ENCODE results near the gene LAPTM5.
A peak's percentile ranks its signal among the peaks of the same experiment; 100 is the strongest.
"Not testable (repeated sequence)": the region's sequence is repeated elsewhere in the genome, so short reads cannot be mapped to it uniquely, and the experiment has no call there.

LAPTM5 gene

DNA sequence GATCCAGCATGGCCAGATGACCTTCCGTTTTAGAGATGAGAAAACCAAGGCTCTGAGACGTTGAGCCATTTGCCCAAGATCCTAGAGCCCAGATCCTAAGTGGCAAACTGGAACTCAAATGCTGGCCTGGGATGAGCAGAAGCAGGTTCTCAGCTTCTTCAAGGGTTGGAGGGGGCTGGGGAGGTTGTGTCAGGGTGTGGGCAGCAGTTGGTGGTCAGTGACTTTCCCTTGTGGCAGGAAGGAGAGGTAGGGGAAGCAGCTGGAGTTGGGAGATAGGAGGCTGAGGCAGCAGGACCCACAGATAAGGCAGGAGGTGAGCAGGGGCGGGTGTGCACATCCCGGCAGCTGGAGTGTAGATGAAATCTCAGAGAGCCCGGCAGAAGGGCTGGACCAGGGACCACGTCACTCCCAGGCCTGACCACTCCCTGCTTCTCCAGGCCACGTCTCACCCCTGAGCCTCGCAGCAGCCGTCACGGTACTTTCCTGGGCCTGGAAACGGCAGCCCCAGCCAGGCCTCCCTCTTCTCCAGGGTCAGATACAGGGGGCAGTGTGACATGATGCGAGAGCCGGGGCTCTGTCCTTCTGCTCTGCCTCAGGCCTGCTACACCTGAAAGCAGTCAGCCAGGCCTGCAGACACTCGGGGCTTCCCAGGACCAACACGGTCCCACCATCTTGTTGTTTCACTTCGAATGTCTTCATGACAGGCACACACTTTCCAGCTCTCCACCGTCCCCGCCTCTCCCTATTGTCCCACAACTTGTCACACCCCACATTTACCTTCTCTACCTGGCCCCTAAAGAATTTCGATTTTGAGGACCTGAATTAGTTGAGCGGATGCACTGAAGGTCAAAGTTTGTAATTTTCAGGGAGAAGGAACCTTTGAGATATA, 11.5 kb upstream of the LAPTM5 start:
- peak; percentile 60 for DNase-seq

DNA sequence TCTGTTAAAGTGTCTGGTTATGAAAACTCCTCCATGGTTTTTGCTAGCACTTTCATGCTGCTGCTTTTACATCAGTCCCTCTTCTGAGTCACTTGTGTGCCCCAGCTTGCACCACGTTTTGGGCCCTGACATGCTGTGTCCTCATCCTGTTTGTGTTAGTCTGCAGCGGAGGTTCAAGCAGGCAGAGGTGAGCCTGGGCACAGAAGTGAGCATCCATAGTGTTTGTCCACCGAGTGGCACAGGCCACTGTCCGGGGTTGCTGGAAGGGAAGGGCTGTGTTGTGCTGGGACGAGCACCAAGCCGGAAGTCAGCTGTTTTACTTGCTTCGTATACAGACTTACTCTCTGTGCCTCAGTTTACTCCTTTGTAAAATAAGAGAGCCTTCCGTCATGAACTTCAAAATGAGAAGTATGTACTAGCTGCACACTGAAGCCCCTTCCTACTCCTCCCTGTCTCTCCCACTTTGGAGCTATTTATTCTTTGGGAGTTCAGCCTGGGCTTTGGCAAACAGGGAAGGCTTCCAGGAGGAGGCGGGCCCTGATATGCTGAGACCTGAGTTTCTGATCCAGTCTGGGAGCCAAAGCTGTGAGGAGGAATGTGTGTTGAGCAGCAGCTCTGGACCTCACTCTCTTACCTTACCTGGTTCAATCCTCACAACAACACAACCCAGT, 10.7 kb upstream of the LAPTM5 start:
- no peak for DNase-seq

DNA sequence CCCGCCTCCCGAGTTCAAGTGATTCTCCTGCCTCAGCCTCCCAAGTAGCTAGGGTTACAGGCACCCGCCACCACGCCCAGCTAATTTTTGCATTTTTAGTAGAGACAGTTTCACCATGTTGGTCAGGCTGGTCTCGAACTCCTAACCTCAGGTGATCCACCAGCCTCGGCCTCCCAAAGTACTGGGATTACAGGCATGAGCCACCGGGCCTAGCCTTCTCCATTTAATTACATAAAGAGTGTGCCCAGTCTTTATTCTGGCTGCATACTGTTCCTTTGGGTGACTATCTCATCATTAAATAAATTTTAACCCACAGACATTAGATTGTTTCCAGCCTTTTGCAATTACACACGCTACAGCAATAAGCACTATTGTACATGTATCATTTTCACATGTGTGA, 9.4 kb upstream of the LAPTM5 start:
- not testable (repeated sequence) for DNase-seq

DNA sequence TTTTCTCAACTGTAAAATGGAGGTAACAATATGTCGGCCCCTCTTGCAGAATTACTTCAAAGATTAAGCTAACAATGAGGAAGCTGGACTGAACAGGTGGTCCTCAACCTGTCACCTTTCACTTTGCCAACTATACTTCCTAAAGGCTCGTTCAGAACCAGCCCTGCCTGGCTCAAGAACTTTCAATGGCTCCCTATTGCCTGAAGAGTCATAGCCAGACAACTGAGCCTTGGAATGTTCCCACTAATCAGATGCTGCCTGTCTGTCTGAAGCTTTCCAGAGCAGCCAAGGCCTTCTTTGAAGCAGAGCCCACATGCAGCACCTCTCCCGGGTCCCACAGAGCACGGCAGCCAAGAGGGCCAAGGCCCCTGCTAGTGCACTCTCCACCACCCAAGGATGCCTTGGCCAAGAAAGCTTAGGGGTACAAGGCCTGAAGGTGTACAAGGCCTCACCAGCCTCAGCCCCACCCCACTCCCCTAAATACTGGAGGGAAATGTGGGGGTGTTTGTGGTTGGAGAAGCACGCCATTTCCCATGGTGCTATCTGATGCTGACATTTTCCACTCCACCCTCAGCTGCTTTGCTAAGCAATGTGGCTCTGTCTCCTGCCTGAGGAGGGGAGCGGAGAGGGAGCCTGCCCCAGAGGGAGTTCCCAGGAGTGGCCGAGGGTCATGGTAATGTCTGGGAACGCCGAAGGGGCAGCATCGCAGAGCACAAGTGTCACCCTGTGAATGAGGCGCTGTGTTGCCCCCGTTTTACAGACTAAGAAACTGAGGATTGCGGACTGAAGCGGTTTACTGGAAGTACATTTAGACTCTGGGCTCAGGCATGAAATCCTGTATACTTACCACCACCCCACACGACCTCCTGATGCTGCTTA, 8.2 kb upstream of the LAPTM5 start:
- DNase-seq: no peak

DNA sequence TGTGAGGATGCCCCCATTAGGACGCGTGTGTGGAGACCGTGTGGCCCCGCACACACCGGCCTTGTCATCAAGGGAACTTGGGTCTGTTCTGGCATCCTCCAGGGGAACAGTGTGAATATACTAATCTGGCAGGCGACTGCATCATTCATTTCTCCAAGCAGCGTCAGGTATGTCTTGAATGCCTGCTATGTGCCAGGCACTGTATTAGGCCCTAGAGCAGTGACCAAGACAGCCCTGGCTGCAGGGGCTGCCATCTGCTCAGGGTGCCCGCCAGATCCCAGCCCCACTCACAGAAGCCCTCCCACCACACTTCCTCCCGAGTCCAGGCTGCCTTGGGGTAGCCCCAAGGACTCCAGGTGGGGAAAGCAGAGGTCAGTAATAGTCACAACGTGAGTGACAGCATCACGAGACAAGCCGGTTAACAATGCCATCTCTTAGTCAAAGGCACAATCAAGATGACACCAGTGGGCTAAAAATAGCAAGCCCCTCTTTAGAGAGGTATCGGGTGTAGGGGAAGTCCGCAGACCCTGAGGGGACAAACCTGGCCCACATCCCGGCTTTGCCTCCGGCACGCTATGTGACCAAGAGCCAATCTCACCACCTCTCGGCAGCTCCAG, 7.5 kb upstream of the LAPTM5 start:
- no peak for DNase-seq

DNA sequence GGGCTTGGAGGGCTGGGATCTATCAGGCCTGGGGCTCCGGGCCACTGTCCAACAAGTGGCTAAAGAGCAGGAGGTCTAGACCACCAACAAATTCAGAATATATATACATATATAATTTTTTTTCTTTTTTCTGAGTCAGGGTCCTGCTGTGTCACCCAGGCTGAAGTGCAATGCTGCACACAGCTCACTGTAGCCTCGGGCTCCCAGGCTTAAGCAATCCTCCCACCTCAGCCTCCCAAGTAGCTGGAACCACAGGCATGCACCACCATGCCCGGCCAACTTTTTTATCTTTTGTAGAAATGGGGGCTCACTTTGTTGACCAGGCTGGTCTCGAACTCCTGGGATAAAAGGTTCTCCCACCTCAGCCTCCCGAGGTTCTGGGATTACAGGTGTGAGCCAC, 6.8 kb upstream of the LAPTM5 start:
- no peak for DNase-seq

DNA sequence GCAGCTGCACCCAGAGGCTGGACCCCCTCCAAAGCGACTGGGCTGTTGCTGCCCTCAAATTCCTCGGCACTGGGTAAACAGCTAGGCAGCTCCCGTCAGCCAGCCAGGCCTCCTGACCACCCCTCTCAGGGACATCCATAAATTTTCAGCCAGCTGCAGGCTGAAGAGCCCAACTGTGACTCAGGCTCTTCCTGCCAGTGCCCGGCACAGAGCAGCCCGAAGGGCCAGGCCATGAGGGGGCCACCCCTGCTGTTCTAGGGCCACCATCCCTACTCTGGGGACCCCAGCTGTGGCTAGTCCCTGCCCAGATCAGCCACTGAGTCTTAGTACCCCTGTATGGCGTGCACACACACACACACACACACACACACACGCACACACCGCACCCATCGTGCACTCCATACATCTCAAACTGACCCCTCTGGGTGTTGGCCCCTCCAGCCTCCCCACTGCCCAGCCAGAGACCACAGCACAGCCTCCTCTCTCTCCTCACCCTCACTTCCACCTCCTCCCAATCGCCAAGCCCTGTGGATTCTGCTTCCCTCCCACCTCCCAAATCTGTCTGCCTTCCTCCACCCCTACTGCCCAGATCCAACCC, 6.2 kb upstream of the LAPTM5 start:
- DNase-seq: peak; percentile 82

DNA sequence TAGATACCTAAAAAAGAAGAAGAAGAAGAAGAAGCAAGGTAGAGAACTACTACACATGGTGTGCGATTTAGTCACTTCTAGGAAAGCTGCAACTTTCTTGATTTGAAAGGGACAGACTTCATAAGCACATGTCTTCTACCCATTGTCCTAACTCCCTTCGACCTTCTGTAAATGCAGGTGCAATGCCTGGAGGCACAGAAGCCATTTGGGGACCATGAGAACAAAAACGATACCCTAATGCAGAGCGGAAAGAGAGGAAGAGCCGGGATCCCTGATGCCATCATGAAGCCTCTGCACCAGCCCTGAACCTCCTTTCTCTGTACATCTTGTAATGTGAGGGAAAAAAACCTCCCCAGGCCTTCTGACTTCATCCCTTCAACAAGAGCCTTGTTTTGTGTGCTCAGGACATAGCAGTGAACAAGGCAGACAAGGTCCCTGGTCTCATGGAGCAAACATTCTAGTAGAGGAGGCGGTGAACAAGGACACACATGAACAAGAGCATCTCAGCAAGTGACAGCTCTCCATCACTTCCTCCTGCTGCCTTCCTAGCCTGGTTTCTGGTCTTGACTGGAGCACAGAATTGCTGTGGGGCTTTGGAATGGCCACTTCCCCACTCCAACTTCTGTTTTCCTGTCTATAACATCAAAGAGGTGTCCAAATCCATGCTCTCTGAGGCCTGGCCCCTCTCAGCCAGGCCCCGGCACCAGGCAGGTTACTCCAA, 5.5 kb upstream of the LAPTM5 start:
- no peak for DNase-seq

DNA sequence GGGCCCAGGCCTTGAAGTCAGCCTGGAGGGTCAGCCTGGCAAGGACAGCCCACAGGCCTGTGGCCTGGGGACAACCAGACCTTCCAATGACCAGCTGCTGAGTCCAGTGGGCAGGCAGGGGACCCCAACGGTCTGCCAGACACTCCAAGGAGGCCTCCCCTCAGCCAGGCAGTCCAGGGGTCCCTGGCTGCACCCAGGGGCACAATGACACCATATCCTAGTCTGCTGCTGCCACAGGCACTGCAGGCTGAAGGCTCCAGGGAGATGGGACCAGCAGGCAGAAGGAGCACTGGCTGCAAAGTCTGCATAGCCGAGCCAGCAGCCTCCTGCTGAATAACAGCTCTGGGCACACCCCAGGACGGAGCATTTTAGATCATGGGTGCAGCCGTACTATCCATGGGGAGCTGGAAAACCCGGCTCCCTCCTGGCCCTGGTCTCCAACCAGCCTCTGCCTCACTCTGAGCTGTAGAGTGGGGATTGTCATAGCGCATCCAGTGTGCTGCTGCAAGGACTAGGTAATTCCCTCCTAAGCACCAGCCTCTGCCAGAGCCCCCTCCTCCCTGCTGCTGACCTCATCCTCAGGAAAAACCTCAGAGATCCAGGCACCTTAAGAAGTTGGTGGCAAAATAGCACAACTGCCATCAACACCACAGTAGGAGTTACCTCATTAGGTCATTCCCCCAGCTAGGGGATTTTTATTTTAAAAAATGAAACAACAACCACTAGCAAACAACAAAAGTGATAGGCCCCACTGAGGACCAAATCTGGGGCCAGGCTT, 4.8 kb upstream of the LAPTM5 start:
- no peak for DNase-seq

DNA sequence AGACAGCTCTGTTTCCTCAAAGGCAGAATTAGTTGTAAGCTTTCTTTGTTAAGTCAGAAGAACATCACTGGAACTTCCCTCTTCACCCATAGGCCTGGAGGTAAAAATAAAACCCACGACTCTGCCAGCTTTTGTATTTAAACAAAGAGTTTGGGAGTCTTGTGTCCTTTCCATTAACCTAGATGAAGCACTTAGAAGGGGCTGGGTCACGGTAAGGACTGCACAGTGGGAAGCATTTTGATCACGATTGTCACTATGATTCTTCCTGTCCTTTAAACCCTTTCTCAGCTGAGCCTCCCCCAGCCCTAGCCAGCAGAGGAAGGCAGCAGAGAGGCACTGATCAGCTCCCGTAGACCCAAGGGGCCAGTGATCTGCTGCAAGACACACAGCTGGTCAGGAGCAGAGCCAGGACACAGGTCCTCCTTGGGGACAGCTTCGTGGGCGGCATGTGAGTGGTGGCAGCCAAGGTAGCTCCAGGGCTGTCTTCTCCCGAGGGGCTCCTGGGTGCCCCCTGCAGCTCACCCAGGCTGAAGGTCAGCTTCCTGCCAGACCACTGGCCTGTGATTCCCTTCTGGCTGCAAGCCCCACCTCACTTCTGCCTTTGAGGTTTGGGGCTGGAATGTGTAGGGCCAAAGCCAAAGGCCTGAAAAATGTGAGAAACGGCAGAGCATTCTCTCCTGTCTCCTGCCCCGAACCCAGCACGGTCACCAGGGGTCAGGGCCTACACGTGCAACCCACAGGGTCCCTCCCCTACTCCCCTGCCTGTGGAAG, 4.0 kb upstream of the LAPTM5 start:
- peak; percentile 67 for DNase-seq

DNA sequence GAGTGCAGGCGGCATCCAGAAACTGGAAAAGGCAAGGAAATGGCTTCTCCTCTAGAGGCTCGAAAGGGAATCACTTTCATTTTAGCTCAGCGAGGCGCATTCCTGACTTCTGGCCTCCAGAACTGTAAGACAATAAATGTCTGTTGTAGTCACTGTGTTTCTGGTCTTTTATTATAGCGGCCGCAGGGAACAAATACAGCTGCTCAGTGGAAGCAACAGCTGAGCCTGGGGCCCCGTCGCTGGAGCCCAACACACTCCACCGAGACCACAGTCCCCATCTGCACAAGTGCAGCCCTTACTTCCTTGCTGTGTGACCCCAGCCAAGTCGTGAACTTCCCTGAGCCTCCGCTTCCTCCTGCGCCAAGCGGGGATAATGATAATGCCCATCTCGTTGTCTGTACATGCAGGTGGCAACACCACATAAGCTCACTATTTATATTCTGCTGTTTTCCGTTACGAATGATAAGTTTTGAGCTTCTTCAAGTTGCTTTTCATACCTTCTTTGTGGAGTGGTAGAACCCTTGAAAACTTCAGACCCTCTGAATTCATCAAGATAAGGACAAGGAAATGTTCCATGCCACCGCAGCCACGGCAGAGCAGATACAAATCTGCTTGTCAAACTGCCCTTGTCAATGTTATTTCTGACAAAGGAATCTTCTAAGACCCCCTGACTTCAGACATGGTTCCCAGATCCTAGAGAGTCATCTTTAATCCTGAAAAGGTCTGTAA, 3.2 kb upstream of the LAPTM5 start:
- peak; percentile 73 for DNase-seq

DNA sequence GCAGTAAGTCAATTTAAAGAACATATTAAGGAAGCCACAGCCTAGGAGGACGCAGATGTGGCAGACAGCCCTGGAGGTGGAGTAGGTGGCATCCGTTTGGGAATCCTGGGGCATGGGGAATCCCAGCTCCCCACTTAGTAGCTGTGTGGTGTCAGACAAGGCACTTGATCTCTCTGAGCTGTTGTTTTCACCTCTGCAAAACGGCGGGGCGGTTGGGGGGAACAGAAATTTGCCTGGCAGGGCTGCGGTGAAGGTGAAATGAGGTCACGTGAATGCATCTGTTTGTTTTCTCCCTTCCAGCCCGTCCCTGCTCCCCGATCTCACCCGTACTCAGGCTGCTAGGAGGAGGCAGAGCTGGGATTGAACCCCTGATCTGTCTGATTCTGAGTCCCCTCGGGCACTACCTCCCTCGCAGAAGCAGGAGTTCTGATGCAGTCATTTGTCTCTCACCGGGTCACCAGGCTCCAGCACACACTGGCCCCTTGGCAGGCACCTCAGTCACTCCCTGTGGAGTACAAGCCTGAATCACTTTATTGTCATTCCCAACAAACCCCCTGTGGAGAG, 2.2 kb upstream of the LAPTM5 start:
- no peak for DNase-seq

DNA sequence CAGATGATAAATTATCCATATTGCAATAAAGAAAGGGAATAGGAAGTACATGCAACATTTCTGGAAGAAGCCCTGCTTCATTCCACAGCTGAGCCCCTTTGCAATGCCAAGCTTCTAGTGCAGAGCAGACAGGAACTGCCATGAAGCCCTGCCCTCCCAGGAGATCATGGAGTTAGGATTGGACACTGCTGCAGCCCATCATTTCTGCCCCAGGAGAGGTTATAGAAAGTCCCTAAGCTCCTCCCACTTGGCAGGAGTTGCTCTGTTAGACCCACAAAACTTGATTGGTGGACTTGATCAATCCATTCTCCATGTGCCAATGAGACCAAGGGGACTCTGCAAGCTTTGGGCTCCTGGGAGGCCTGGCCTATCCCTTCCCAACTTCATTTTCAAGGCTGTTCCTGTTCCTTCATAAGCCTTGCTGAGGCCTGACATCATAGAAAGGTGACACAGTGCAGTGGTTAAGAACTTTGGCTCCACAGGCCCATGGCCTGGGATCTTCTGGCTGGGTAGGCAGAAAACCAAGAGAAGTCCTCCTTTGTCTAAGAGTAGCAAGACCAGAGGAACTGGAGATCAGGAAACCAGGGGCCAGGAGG, 1.3 kb upstream of the LAPTM5 start:
- no peak for DNase-seq

DNA sequence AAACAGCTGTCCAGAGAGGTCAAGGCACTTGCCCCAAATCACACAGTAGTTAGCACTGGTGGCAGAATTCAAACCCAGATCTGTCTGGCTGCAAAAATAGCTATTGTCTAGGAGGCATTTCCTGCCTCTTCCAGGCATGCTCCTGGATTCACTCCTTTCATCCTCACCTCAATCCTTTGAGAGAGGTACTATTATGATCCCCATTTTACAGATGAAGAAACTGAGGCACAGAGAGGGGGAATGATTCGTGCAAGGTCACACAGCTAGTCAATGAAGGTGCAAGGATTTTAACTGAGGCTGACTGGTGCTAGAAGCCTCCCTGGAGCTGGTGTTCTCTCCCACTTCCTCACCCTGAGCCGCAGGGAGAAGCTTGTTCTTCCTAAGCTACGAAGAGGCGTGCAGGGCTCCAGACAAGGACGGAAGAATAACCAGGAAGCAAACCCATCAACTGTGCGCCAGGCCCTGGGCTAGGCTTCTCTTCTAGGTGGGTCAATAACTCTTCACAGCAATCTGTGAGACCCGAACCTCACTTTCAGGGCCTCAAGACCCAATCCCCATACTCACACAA, 631 bp upstream of the LAPTM5 start:
- DNase-seq: no peak

DNA sequence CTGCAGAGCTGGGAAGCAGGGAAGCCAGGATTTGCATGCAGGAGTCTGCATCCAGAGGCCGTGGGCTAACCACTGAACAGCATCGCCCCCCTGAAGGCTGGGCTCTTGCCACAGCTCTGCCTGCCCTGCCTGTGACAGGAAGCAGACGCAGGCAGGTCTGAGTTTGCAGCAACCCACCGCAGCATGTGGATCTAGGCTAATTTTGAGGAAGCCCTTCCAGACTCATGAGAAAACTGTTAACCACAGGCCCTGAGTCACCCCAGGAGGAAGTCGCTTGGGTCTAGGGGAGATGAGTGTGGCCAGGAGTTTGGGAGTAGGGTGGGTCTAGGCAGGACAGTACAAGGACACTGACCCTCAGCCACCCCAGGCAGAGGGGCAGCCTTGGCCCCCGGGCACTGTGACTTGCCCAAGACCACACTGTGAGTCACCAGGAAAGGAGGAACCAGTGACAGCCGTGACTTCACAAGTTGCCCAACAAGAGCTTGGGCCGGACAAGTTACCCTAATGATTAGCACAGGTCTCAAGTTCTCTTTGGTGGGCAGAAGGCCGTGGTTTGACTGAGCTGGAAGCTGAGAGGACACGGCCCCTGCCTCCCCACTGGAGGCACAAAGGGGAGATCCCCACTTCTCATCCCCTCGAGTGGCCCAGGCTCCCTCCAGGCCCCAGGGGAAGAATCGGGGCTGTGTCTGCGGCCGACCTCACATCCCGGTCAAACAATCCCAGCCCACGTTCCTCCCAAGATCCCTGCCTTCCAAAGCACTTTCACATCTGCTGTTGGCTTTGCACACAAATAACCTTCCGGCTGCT, 826 bp downstream of the LAPTM5 start:
- DNase-seq: peak; percentile 82

DNA sequence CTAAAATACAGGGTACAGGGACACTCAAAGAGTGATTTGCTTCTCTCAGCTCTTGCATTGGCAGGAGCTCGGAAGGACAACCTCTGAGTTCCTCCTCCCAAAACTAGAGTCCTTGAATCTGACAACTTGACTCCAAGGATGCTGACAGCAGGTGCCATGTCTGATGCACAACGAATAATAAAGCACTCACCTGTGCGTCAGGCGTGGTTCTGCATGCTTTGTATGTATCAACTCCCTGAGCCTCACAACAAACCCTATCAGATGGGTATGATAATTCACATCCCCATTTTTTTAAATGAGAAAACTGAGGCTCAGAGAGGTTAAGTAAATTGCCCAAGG, 1.4 kb downstream of the LAPTM5 start:
- no peak for DNase-seq

DNA sequence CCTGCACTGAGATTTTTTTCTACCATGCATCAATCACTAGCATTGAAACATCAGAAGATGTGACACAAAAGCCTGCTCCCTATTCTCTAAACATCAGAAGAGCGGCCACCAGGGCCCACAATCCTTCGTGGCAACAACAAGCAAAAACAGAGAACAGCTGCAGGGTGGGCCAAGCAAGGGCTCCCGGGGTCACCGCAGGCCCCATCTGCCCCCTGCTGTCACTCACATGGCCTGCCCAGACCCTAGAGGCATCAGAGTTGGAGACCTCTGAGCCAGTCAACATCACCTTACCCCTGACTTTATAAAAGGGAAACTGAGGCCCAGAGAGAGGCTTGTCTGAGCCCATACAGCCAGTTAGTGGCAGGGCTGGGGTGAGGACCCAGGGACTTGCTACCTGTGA, 1.8 kb downstream of the LAPTM5 start:
- no peak for DNase-seq

DNA sequence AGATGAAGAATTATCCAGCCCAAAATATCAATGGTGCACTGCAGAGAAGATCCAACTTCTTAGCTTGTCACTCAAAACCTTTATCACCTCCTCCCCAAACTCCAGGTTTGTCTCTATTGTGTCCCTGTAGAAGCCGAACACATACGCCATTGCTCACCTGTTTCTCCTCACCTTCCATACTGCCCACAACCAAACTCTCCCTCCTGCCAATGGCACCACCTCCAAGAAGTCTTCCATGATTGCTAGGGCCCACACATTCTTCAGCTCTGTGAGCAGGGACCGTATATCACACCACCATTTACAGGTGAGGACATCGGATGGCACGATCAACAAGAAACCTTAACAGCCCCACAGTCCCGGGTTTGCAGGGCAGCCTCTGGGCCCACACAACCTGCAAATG, 2.2 kb downstream of the LAPTM5 start:
- no peak for DNase-seq
